ENCODE measurements around the gene PNPLA2. TPM values are rescaled to one million over a fixed set of nuclear protein-coding genes. Genes with fewer than 3 reads are reported as not detected.

PNPLA2 gene
- total RNA-seq, 4 donors from 2014 or later: 62.8 to 107 (median 77.6) TPM

DNA sequence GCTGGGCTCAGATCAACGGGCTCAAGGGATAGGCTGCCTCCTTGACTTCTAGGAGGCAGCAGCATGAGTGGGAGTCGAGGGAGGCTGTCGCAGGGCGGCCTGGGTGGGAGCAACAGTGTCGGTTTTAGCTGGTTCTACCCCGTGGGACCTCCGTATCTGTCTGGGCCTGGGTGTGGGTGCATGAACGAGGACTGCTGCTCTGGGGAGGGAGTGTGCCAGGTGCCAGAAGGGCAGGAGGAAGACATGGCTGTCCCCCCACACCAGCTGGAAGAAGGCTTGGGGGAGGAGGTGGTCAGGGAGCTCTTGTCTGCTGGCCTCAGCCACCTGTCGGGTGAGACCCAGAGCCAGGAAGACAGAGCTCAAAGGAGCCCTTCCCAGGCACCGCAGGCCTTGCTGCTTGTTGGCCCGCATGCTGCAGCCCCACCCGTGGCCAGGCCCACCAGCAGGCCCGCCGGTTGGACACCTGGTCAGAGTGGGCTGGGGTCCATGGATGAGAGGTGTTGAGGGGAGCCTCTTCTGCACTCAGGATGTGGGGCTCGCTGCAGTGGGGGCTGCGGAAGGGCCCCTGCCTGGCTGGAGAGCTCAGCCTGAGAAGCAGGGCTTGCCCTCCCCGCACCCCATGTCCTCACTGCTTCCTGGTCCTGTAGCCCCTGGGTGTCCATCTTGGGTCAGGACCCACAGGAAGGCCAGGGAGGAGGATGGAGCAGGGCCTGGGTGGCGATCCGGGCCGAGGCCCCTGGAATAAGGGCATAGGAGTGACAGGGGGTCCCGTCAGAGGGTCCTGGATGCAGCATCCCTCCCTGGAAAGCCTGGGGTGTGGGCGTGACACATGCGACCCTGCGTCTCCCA, 32.3 kb upstream of the PNPLA2 start:
- WGBS: 80% methylated on average over 15 of the region's 24 CpGs

DNA sequence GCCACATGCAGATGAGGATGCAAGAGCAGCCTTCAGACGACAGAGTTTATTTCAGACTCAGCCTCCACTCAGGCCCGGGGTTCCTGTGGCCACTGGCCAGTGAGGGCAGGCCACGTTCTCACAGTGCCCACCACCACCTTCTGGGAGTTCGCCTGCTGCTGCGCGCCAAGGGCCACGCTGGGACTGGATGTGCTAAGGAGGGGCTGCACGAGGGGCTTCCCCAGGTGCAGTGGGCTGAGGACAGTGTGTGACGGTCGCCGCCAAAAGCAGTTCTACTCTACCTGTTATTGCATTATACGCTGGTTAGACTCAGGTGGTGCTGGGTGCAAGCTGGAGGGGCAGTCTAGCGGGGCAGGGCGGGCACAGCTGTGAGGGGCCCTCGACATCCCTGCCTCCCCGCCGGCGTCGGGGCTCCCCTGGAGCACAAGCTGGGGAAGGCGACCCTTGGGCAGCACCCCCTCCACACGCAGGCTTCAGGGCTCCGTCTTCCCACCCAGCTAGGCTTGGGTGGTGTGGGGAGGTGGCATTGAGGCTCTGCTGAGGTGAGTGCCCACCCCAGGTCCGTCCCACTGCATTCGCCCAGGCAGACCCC, 31.5 kb upstream of the PNPLA2 start:
- H3K4me1 ChIP-seq: peaks cover 10 to 32% (median 19%) of the 10 kb centered on the region in 4 donors
- H3K4me3 ChIP-seq: no peak overlapping the region
- intact Hi-C loops (cut with DNase I): no loop called here
- no peak overlapping the region for H3K27ac ChIP-seq (replicated peaks in 1 of 4)
- WGBS: 87% methylated on average over 18 of the region's 24 CpGs
- no peak for DNase-seq (ENCODE audit: extremely low spot score)
- H3K27me3 ChIP-seq: peaks cover 0 to 42% (median 12%) of the 10 kb centered on the region in 4 donors
- no peaks in the 10 kb centered on the region for H3K9me3 ChIP-seq
- peaks cover 0 to 19% (median 11%) of the 10 kb centered on the region in 4 donors for H3K36me3 ChIP-seq
- no peak for TF ChIP-seq EP300 (IDR thresholded peaks at IDR 0.05)
- TF ChIP-seq POLR2AphosphoS5 (IDR thresholded peaks at IDR 0.05): no peak
- TF ChIP-seq, protein P1, sequence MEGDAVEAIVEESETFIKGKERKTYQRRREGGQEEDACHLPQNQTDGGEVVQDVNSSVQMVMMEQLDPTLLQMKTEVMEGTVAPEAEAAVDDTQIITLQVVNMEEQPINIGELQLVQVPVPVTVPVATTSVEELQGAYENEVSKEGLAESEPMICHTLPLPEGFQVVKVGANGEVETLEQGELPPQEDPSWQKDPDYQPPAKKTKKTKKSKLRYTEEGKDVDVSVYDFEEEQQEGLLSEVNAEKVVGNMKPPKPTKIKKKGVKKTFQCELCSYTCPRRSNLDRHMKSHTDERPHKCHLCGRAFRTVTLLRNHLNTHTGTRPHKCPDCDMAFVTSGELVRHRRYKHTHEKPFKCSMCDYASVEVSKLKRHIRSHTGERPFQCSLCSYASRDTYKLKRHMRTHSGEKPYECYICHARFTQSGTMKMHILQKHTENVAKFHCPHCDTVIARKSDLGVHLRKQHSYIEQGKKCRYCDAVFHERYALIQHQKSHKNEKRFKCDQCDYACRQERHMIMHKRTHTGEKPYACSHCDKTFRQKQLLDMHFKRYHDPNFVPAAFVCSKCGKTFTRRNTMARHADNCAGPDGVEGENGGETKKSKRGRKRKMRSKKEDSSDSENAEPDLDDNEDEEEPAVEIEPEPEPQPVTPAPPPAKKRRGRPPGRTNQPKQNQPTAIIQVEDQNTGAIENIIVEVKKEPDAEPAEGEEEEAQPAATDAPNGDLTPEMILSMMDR (IDR thresholded peaks at IDR 0.05): no peak
- TF ChIP-seq POLR2A (IDR thresholded peaks at IDR 0.05; ENCODE audit: low read depth): no peak

More for the DNA sequence above, 32.3 kb upstream of the PNPLA2 start:
- Histone ChIP-seq H3K4me3 (no peak overlapping the region), H3K36me3 (peaks cover 0 to 12% (median 4%) of the 10 kb centered on the region in 4 donors), H3K9me3 (no peaks in the 10 kb centered on the region), H3K4me1 (peaks cover 10 to 32% (median 19%) of the 10 kb centered on the region in 4 donors), H3K27ac (replicated peaks in 1 of 4) (no peak overlapping the region), H3K27me3 (peaks cover 0 to 37% (median 12%) of the 10 kb centered on the region in 4 donors)
- intact Hi-C loops (cut with DNase I): no loop called here
- no peak for DNase-seq (ENCODE audit: extremely low spot score)
- TF ChIP-seq POLR2AphosphoS5 (IDR thresholded peaks at IDR 0.05) (no peak), POLR2A (IDR thresholded peaks at IDR 0.05; ENCODE audit: low read depth) (no peak), EP300 (IDR thresholded peaks at IDR 0.05) (no peak)
- TF ChIP-seq, protein P1 (IDR thresholded peaks at IDR 0.05): no peak

DNA sequence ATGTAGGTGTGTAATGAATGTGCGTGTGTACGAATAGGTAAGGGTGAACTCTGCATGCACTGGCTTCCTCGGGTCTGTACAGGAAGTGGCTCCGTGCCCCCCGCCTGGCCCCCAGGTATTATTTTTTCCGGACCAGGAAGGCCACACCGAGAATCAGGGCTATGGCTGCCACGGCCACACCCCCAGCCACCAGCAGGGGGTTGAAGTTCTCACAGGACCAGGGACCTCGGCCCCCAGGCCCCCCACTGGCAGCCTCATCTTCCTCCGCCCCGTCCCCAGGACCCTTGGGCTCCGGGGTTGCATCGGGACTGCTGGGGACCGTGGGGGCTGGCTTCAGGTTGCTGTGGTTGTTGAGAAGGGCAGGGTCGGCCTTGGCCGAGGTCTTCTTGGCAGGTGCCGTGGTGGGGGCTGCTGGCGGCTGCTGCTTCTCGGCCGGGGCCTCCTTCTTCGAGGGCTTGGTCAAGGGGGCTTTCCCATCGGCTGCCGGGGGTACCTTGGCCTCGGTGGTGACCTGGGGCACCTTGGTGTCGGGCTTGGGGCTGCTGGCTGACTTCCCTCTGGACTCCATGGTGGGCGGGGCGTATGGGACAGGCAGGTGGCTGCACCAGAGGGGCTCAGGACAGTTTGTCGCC, 30.6 kb upstream of the PNPLA2 start:
- Histone ChIP-seq H3K27me3 (peaks cover 0 to 42% (median 12%) of the 10 kb centered on the region in 4 donors), H3K9me3 (no peaks in the 10 kb centered on the region), H3K4me3 (no peak overlapping the region), H3K36me3 (peaks cover 0 to 29% (median 20%) of the 10 kb centered on the region in 4 donors), H3K27ac (replicated peaks in 1 of 4) (no peak overlapping the region), H3K4me1 (peaks cover 9 to 26% (median 17%) of the 10 kb centered on the region in 4 donors)
- intact Hi-C loops (cut with DNase I): no loop called here
- no peak for DNase-seq (ENCODE audit: extremely low spot score)
- 74% methylated on average over 19 of the region's 28 CpGs for WGBS
- no peak for TF ChIP-seq POLR2AphosphoS5 (IDR thresholded peaks at IDR 0.05)
- TF ChIP-seq EP300 (IDR thresholded peaks at IDR 0.05): no peak
- TF ChIP-seq, protein P1 (IDR thresholded peaks at IDR 0.05): no peak
- TF ChIP-seq POLR2A (IDR thresholded peaks at IDR 0.05; ENCODE audit: low read depth): no peak

DNA sequence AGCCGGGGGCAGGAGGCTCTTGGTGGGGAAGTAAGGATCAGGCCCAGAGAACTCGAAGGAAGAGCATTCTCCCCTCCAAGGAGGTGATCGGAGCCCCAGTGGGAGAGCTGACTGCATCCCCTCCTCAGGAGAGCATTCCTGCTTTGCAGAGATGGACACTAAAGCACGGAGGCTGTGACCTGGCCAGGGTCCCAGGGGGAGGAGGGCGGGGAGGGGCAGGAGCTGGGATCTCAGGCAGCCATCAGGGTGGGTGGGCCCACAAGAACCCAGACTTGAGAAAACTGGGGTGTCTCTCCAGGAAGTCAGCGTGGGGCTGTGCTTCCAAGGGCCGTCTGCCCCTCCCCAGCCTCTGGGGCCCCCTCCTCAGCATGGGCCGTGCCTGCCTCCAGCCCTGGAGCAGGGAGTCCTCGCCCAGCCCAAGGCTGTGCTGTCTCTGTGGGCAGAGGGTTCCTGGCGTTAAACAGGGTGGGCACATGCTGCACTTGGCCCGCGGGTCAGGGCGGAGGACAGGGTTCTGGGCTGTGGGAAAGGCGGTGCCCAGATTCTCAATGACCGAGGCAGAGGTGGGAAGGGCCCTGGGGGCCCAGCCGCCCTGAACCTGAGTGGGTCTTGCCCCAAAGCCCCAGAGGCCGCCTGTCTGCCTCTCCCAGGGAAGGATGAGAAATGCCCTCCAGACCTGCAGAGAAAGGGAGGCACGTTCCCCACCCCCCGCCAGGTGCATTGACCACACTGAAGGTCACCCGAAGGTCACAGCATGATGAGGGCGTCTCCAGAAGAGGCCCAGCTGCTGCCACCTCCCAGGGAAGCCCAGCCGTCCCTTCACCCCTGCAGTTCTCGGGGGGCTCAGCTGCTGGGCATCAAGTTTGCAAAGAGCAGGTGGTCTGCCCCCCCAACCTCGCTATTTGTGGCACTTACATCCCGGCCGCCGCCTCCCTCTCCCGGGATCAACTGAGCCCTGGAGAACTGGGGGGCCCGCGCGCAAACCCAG, 29.5 kb upstream of the PNPLA2 start:
- peaks cover 0 to 33% (median 26%) of the 10 kb centered on the region in 4 donors for H3K36me3 ChIP-seq
- no peak overlapping the region for H3K27ac ChIP-seq (replicated peaks in 1 of 4)
- H3K4me1 ChIP-seq: peaks cover 0 to 21% (median 12%) of the 10 kb centered on the region in 4 donors
- H3K4me3 ChIP-seq: peak overlapping the region in 3 of 4 donors; percentile 18 to 39 (median 28)
- H3K9me3 ChIP-seq: no peaks in the 10 kb centered on the region
- 50% methylated on average over 18 of the region's 31 CpGs for WGBS
- TF ChIP-seq POLR2A (IDR thresholded peaks at IDR 0.05; ENCODE audit: low read depth) (no peak), POLR2AphosphoS5 (IDR thresholded peaks at IDR 0.05) (no peak), EP300 (IDR thresholded peaks at IDR 0.05) (no peak)
- TF ChIP-seq, protein P1 (IDR thresholded peaks at IDR 0.05): no peak
- DNase-seq (ENCODE audit: extremely low spot score): no peak
- peaks cover 0 to 42% (median 12%) of the 10 kb centered on the region in 4 donors for H3K27me3 ChIP-seq
- intact Hi-C loops (cut with DNase I): no loop called here

All from esophagus muscularis mucosa (tissue), 4 donors.